Inflammatory macrophage treated with lipopolysaccharide for 1 hour (primary cell): Measurements from ENCODE around the gene TSHZ2.

Experiments used
- DNase-seq, 2 donors: peaks; one replicate each; pipeline ENCODE4 v3.0.0-alpha.2; 2020 to 2022

The TSHZ2 gene

DNA sequence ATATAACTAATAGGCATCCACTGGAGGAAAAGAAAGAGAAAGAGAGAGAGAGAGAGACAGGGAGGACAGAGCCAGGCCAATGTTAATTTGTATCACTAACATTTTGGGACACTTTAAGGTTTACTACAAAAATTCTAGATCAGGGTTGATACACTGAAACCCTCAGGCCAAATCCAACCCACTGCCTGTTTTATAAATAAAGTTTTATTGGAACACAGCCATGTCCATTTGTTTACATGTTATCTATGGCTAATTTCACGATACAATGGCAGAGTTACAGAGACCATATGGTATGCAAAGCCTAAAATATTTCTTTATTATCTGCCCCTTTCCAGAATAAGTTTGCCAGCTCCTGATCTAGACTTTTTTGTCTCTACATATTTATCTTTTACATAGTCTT is 357.6 kb downstream of the TSHZ2 start:
- DNase-seq = no peak

- DNase-seq = no peak
Measured at GRCh38 chr20:53330601-53331140, 358.5 kb downstream of the TSHZ2 start.

GRCh38 chr20:53331151-53331973 is 359.2 kb downstream of the TSHZ2 start:
- no peak for DNase-seq

DNA sequence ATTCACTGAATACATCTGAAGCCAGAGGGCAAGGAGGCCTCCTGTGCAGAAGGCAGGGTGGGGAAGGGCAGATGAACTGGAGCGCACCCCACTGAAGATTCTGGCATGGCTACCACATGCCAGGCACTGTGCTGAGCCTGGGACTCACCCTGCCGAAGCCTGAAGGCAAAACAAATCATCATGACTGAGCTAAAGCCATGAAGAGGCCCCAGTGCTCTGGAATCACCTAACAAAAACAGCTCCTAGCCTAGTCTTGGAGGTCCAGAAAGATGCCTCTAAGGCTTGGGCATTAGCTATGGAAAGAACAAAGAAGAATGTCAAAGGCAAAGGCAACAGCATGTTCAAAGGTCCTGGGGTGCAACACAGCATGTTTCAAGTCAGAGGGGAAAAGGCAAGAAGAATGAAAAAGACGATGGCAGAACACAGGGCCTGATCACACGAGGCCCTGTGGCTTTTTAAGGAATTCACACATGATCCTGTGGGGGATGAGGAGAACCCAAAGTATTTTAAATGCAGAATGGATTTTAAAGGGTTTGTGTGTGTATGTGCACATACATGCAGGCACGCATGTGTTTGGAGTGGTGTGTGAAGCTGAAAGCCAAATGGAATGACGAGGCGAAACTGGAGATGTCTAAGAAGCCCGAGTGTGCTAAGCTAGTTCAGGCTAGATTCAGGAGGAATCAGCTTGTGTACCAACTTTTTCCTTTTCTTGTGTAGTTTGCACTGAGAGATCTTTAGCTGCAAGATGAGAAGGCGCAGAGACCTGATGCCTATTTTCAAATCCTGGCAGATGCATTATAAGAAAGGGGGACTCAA is 360.1 kb downstream of the TSHZ2 start:
- no peak for DNase-seq

DNA sequence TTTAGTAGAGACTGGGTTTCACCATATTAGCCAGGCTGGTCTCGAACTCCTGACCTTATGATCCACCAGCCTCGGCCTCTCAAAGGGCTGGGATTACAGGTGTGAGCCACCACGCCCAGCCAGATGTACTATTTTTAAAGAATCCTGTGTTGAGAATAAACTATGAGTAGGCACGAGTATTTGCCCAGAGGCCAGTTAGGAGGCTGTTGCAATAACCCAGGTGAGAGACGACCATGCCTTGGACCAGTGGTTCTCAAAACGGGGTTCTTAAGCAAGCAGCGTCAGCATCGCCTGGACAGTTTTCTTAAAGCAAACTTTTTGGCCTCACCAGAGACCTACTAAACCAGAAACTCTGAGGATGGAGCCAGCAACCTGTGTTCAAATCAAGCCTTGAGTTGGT is 362.7 kb downstream of the TSHZ2 start:
- DNase-seq = no peak

DNA sequence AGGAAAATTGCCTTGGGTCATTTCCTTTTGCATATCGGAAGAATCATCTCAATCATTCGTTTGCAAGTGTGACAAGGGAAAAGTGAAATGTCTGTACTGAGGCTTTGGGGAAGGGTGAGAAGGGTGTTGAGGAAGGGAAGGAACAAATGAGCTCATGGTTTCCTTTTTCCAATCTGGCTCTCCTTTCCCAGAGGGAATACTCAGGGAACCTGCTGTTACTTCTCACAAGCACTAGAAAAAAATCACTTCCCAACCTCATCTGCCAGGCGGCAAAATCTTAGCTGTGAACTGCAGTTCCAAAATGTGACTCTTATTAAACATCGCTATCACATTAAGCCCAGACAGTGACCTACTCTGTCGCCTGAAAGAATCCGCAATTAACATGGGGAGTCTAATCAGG is 363.4 kb downstream of the TSHZ2 start:
- DNase-seq = no peak

DNA sequence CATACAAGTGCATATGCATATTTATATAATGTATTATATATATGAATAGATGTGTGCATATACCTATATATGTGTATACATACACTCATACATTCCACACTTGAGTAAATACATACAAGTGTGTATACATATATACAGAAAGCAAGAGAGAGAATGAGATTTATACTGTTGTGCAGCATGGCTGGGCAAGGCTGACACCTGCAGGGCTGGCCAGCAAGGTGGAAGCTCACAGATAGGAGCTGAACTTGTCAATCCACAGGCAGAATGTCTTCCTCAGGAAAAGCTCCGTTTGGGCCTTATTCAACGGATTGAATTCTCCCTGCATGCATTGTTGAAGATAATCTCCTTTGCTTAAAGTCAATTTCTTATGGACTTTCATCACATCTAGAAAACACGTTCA is 364.7 kb downstream of the TSHZ2 start:
- DNase-seq = no peak

DNA sequence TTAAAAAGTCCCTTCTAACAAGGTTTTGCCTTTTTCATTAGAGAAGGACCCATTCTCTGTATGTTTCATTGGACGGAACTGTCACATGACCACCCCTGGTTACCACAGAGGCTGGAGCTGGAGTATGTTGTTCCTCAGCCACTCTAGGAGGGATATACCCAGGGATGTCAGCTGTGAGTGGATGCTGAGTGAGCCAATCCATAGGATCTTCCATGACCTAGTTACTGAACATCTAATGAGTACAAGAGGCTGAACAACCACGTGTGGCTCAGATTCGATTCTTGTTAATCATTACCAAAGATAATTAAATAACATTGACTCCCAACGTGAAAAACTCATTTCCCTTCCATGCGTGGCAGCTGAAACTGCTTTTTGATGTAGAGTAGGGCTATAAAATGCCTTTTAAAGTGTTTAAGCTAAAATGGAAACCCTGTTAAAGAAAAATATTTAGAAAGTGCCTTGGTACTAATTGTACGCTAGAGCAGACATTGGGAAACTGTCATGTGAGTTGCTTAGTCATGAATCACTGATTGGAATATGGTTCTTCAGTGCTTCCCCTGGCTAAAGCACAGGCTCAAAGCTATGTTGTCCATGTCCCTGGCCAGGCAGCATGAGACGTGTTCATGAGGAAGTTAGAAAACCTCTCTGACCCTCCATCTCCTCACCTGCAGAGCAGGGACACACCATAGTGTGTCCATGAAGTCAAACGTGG is 365.4 kb downstream of the TSHZ2 start:
- DNase-seq = no peak

DNA sequence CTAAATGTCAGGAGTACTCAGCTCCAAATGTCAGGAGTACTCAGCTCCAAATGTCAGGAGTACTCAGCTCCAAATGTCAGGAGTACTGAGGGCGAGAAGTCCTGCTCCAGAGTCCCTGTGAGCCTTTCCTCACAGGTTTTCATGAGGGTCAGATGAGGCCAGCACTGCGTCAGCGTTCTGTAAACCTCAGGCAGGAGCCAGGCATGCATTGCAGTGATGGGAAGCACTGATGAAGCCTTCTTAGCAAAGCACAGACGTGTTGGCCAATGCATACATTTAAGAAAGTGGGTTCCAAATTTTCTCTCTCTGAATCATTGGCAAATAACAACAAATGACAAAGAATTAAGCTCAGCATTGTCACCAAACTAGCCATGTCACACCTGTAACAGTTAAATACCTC is 366.6 kb downstream of the TSHZ2 start:
- no peak for DNase-seq

GRCh38 chr20:53342429-53342828 is 370.3 kb downstream of the TSHZ2 start:
- no peak for DNase-seq

DNA sequence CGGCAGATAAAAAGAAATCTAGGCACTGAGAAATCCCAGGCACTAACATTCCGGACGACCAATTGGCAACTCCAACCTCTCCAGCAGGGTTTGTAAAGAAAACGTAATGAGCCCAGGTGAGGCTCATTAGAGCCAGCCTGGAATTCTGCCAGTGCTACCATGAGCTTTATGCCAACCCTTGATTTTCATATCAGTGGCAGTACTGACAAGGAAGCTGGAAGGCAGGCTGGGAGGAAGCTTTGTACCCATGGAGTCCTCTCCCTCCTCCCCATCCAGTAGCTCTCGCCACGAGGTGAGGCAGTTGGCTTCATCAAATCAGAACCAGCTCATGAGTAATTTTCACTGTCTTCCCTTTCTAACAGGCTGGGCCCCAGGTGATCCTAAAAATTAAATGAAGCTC is 371.3 kb downstream of the TSHZ2 start:
- no peak for DNase-seq

DNA sequence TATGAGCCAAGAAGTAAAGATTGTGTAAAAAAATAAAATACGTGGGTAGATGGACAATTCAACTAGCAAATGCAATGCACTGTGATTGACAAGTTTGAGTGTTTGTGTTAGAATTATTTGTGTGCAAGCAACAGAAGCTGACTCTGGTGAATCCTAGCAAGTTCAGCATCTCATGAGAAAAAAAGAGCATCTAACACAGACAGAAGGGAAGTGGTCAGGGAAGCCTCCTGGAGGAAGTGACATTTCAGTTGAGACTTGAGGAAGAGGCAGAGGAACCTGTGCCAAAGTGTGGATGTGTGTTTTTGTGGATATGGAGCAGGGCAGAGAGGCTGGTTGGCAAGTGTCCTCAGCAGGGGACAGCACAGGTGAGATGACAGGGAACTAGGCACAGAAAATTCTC is 372.7 kb downstream of the TSHZ2 start:
- no peak for DNase-seq

GRCh38 chr20:53345536-53346334 is 373.6 kb downstream of the TSHZ2 start:
- DNase-seq = no peak

DNA sequence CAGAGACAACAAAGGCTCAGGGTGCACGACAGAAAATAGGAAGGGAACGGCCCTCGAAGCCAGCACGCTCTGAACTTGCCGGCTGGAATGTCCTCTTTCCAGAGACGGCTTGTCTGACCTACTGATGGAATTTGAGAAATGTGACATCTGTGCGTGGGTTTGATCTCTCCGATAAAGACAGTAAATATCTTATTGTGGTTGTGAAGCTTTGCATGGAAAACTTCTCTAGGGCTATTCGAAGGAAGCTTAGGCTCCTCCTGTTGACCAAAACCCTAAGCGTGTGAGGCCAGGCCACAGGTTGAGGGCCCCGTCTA is 374.1 kb downstream of the TSHZ2 start:
- no peak for DNase-seq

- no peak for DNase-seq
Measured at GRCh38 chr20:53349730-53350129, 377.6 kb downstream of the TSHZ2 start.

DNA sequence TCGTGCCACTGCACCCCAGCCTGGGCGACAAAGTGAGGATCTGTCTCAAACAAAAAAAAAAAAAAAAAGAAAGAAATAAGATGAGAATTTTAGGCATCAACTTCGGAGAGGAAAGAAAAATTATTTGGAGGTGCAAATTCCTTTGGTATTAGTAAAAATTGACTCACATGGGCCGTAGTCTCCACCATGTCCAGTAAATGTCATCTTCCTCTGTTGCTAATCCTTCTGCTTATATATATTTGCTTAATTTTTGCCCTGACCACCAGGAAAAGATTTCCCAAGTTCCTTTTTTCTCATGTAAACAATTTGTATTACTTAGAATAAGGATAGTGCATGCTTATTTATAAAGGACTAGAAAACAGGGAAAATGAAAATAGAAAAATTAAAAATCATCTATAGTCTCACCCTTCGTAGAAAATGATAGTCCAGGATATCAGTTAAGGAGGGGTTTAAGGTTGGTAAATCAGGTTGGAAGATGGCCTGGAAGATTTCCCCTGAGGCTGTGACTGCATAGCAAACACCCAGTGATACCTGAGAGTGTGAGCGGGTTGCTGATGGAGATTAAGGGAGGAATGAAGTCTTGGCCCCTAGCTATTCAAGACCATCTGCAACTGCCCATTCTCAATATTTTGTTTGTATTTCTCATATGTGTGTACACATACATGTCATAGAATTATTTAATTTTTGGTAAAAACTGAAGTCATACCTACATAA is 380.7 kb downstream of the TSHZ2 start:
- DNase-seq = no peak

DNA sequence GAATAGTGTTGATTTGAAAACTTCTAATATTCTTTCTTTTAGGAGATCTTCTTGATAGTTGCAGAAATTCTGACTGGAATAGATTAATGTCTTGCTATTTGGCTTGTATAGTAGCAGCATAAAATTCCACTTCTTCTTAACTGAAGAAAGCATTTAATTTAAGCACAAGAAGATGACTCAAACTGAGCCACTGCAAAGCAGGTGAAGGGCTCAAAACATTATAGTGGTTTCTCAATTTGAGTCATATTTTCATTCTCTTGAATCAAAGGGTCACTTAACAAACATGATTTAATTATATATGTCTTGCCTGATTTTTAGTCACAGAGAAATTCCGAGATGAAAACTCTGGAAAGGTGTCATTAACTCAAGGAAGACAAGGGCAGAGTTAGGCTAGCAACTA is 382.2 kb downstream of the TSHZ2 start:
- no peak for DNase-seq

DNA sequence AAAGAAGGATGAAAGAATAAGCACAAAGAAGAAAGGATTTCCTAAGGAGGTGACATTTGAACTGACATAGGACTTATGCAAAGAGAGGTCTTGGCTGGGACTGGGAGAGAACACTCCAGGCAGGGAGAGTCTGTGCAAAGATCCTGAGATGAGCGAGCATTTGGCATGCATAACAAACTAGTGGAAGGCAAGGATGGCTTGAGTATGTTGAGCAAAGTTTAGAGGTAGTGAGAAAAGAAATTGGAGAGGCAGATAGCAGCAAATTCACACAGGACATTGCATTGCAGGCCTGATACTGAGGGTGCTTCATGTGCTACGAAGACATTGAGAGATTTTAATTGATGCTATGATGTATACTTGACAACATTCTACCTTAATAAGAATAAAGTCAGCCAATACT is 383.6 kb downstream of the TSHZ2 start:
- no peak for DNase-seq

DNA sequence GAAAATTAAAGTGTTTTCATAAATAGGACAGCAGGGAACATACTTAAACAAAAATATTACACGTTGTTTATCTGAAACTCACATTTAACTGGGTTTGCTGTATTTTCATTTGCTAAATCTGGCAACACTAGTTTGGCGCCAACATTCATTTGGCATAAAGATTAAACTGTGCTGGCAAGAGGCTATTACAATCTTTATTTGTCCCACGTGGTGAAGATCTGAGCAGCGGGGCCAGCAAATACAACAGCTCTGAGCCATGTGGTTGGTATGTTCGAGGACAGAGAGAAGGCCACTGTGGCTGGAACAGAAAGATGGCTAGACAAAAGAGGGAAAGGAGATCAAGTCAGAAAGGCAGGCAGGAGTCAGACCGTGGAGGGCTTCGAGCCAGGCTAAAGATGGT is 387.3 kb downstream of the TSHZ2 start:
- DNase-seq = no peak

GRCh38 chr20:53360852-53361251 is 388.7 kb downstream of the TSHZ2 start:
- DNase-seq = no peak

GRCh38 chr20:53362736-53363135 is 390.6 kb downstream of the TSHZ2 start:
- DNase-seq = no peak

GRCh38 chr20:53364646-53365045 is 392.5 kb downstream of the TSHZ2 start:
- DNase-seq = no peak
